Activated T-helper 1 cell treated with anti-CD3 and anti-CD28 coated beads, Interleukin-2, amount 50 U/mL, for 16 hours (primary cell): Measurements from ENCODE around the gene KLHL14.

Source experiments
- DNase-seq, 2 donors: peaks; one replicate each; pipeline ENCODE4 v3.0.0-alpha.2; 2020; ENCODE audit warnings: low read depth in 1 of 2, low spot score in 1 of 2

Gene KLHL14

DNA sequence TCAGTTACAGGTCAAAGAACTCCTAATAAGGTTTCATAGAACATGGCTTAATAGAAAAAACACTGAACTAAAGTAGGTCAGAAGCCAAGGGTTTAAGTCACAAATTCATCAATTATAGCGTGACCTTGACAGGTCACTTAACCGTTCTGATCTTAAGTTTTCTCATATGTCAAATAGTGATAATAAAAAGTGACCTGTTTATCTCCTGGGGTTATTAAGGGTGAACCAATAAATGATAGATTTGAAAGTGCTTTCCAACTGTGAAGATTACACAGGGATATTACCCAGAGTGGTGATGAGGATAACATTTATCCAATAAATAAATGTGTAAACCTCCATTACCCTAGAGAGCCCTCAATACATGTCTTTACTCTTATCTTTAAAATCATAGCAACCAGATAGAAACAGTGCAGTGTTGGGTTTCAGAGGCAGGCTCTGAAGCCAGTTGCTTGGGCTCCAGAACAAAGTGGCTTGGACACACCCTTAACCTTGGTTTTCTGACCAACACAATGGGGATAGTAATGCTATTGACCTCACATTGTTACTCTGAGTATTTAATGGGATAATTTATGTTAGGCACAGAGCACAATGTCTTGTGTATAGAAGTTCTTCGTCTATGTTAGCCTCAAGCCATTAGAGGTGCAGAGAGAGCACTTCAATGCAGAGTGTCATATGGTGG lies 48.6 kb downstream of the KLHL14 start:
- no peak for DNase-seq

DNA sequence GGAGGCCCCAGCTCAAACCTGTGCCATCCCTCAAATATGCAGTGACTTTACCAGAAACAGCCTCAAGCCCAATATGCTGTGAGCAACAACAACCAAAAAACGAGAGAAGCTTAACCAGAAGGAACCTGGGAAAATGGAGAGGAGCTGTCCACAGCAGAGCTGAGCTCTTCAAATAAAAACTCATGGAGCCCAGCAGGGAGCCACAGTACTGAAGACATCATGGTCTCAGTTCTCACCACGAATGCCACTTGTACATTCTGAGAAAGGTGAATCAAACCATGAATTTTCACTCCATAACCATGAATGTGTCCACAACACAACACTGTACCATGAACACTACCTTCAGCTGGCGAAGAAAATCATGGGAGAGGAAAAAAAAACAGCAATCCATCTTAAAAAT lies 50.5 kb downstream of the KLHL14 start:
- no peak for DNase-seq

DNA sequence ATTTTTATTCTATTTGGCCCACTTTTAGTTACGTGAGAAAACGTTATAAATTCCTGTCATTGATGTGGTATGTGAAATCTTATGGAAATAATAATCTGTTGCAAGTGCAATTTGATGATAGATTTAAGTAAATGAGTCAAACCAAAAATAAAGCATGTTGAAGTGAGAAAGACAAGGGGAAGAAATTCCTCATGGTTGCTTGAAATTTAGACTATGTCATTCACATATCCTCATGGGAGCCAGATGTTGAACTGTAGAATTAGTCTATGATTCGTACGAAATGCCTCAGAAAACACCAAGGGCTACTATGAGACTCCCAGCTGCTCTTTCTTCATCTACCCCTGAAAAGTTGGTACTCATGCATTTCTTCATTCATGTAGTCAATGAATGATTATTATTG lies 55.7 kb downstream of the KLHL14 start:
- no peak for DNase-seq

DNA sequence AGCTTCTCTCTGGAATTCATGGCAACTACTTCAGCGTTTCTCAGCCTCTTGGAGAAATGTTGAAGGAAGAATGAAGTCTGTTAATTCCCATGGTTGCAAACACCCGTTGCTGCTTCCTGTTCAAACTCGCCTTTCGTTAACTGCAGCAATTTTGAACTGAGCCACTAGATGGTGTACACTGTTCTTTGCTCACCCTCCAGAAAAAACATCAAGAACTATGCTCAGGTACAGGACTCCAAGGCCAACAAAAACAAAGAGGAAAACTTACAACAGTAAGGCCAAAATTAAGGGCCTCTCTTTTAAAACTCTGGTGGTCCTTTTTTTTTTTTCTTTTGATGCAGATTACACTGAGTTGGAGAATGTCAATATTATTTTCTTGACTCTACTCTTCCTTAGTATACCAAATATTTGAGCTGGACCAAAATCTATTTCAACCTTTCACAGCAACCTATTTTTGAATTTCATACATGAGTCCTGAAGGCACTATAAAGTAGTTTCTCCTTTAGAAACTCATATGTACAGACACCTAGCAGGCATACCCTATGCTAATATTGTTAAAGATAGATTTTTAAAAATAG lies 58.2 kb downstream of the KLHL14 start:
- DNase-seq = no peak

DNA sequence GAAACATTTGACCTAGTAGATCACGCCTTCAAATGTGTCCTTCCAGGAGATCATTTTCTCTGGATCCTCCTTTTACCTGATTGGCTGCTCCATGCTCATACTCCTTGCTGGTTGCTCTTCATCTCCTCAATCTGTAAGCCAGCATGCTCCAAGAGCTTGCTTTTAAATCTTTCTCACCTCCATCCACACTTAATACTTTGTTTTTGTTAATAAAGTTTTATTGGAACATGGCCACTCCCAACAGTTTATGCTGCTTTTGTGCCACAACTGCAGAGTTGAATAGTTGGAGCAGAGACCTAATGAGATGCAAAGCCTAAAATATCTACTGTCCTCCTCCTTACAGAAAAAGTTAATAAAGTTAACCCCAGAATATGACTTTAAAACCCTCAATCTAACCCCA lies 60.0 kb downstream of the KLHL14 start:
- no peak for DNase-seq

DNA sequence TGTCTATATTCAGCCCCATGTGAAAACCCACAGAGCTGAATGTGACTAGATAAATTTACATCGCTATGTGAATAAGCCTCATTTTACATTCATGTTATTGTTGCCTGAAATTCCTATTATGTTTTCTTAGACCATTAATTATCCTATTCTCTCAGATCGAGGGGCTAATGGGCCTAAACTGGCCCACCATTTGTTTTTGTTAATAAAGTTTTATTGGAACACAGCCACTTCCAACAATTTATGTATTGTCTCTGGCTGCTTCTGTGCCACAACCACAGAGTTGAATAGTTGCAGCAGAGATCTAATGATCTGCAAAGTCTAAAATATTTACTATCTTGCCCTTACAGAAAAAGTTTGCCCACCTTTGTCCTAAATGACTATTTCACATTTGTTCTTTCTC lies 61.0 kb downstream of the KLHL14 start:
- DNase-seq = no peak

DNA sequence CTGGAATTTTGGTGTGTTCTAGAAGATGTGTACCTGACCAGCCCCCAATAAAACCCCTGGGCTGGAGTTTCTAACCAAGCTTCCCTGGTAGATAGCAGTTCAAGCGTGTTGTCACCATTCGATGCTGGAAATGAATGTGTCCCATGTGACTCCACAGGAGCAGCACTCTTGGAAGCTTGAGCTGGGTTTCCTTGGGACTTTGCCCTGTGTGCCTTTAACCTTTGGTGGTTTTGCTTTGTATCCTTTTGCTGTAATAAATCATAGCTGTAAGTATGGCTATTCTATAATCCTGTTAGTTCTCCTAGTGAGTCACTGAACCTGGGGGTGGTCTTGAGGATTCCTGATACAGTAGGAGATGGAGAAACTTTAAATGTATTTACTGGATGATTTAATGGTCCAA lies 65.2 kb downstream of the KLHL14 start:
- no peak for DNase-seq

DNA sequence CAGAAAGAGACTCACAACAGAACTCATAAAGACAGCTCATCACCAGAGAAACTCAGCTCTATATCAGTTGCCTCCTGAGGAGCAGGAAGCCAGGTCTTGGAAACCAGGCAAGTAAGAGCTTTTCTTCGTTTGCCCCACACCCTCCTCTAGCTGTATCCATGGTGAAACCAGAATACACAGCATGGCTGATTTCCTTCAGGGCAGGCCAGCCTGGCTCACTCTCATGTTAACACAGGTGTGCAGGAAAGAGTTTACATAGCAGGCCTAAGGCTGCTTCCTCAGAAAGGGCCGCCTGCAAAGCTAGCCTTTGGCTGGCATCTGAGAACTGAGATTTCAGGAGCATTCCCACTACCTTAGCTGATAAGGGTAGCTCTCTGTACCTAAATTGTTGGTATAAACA lies 65.7 kb downstream of the KLHL14 start:
- DNase-seq = no peak

DNA sequence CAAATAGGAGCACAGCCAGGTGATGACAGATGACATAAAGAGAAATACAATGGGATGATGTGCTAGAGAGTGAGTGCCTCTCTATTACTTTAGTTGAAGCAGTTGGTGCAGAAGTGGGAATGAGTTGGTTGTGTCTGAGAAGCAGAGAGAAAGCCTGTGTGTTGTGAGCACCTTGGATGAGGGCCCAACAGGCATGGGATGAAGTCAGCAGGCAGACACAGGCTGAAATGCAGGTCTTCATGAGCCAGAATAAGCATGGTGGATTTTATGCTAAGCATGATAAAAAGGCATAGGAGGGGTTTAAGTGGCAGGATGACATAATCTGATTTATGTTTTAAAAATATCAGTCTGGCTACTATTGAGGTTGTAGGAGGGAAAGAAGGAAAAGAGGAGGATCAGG lies 71.5 kb downstream of the KLHL14 start:
- DNase-seq = no peak

DNA sequence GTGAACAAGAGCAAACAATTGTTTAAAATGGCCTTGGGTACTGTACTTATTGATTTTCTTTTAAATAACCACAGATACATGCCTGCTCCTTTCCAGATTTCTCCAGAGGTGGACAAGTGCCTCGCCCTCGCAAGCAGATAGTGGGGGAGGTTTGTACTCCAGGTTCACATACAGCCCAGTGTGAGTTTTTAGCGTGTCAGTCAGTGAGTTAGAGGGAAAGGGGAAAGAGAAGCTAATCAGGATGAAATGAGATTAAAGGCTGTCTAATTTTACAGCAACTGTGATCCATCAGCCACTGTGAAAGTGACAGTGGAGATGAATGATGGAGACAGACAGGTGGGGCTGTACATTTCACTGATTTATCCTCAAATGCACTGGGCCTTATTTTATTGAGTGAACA lies 74.7 kb downstream of the KLHL14 start:
- DNase-seq = no peak

DNA sequence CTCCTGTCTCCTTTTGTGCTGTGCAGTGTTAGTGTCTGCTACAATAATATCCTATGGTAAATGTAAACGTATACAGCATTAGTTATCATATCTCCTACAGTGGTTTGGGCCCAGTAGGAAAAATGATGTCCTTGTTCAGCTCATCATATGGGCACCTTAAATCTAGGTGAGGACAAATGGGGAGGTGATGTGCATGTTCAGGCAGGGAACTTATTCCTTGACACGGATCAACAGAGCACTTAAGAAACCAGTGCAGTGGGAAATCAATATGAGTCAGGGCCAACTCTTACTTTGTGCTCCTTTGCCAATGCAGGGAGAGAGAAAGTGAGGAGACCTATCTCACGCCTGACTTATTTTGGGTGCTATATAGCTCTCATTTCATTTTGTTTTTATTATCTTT lies 76.4 kb downstream of the KLHL14 start:
- no peak for DNase-seq

DNA sequence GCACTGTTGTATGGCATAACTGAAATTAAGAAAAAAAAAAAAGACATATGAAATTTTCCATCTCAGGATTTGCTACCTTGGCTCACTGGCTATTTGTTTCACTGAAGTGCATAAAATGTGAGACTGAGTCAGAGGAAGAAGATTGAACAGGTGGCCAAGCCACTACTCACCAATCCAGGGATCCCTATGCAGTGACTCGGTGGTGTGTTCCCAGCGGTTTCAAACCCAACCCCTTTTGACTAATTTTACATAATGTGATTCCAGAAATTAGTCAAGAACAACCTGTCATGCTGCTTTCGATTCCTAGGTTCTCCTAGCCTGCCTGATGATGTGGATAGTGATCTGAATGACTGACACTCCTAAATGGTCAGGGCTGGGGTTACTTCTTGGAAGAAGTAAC lies 77.3 kb downstream of the KLHL14 start:
- no peak for DNase-seq

DNA sequence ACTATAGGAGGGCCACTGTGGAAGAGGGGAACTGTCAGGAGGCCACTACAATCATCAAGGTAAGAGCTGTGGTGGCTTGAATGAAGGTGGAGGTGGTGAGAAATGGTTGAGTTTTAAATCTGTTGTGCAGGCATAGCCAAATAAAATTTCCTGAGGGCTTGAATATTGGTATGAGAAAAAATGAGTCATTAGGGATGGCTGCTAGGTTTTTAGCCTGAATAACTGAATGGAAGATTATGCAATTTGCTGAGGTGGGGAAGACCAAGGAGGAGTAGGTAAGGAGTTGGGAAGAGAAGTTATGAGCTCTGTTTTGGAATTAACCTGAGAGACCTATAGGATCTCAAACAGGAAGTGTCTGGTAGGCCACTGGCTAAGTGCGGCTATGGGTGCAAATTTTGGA lies 84.0 kb downstream of the KLHL14 start:
- DNase-seq = no peak

DNA sequence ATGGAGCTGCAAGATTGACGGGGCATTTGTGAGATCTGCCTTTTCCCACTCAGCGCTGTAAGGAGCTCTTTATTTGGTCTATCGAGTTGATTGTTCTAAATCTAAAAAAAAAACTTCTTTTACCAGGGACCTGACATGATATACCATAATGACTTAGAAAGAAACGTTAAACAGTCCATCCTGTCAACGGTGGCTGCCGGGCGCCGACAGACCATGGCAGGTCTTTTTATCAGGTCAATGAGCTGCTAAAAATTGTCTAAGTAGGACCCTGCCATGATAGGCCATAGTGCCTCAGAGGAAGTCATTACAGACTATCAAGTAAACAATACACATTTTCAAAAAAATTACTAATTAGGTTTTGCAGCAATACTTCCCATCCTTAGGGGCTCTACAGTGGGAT lies 87.9 kb downstream of the KLHL14 start:
- no peak for DNase-seq

DNA sequence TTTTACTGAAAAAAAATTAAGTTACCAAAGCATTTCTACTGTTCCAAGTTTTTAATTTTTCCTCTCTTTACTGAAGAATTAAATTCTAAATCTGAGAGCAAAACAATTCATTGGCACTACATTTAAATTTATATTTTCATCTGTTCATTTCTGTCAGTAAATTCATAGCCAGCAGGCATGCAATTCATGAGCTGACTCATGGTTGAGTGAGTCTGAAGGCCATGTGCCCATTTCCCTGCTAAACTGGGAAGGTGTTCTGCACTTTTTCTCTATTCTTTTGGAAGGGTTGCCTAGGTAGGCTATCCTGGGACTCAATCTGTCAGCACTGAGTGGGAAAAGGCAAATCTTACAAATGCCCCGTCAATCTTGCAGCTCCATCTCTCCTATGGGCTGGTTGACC lies 88.7 kb downstream of the KLHL14 start:
- DNase-seq = no peak

DNA sequence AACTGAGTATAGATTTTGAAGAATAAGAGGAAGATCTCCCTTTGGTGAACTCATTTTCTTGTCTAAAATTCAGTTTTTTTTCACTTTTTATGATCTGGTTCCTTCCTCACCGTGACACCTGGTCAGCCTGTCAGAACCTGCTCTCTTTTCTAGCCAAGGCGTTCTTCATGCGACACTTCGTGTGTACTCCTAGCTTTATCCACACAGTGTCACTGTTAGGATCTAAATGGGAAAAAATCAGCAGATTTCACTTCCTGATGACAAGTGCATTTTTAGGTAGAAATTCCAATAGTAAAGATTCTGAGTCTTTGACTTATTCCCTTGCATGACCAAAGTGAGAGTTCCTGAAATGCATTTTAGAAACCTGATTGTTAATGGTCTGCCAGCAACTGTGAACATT lies 89.8 kb downstream of the KLHL14 start:
- DNase-seq = no peak

DNA sequence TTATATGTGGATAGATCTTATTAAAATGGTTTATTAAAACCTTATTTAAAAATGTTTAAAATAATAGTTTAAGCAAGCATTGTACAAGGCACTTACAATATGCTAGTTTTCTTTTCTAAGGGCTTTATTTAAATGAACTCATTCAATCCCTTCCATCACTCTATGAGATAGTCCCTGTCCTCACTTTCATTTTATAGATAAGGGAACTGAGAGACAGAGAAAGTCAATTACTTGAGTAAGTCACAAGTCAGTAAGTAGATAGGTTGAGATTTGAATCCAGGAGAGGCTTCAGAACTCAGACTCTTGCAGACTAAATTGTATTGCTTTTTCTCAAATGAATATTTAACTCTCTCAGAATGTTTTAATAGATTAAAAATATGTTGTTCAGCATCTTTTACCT lies 95.2 kb downstream of the KLHL14 start:
- DNase-seq = no peak

DNA sequence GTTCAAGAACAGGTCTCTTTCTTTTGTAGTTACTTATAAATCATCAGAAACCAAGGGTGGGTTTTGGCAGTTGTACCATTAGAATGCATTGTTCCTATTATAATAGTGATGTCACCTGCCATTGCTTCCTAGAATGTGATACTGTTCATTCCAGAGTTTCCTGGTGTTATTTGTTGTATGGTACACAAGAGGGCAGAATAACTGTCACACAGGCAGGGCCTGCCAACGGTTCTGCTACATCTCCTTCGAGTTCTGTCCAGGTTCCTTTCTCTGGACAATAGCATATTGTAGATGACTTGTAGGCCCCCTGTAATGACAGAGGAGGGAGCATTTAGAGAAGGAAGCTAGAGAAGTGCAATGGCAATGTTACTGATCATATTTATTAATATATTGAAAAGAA lies 98.3 kb downstream of the KLHL14 start:
- no peak for DNase-seq

DNA sequence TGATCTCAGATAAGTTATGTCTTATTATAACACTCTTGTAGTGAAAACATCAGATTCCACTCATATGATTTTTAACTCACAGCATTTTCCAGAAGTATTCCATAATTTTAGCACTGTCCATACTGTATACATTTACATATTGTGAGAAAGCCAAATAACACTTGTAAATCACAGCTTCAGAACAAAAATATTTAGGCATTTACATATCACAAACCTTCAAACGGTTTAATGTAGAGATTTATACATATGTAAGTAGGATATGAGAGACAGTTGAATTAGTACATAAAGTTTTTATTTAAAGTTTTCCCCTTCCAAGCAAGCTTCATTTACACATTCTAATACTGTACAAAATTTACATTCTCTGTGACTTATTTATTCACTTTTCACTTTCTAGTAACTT lies 100.4 kb downstream of the KLHL14 start:
- DNase-seq = no peak

DNA sequence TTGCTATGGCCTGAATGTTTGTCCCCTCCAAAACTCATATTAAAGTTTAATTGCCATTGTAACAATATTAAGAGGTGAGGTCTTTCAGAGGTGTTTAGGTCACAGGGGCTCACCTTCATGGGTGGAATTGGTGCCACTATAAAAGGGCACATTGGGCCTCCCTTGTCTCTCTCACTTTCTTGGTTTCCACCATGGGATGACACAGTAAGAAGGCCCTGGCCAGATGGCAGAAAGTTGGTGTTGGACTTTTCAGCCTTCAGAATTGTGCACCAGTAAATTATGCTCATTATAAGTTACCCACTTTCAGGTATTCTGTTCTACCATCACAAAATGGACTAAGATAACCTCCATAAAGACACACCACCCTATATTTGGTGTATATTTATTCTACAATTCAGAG lies 102.1 kb downstream of the KLHL14 start:
- DNase-seq = no peak

DNA sequence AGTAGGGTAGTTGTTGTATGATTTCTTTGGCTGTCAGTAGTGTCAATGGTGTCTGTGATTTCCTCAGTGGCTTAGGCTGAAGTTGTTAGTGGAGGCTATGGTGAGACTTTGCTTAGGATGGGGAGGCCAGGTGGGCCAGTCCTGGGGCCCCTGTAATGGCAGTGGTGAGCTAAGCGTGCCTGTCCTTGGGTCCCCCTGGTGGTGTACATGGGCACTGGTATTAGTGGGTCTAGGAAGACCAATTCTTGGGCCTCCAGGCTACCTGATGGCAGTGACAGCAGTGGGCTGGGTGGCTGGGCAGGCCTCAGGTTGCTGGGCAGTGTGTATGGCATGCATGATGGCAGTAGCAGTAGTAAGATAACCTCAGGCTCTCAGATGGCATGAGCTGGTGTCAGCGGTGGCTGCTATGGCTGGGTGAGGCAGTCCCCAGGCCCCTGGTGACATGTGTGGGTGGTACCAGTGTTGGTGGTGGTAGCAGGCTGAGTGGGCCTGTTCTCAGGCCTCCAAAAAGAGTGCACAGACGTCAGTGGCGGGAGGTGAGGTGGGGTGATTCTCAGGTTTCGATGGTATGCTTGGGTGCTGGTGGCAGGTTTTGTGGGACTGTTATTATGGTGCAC lies 103.2 kb downstream of the KLHL14 start:
- no peak for DNase-seq

DNA sequence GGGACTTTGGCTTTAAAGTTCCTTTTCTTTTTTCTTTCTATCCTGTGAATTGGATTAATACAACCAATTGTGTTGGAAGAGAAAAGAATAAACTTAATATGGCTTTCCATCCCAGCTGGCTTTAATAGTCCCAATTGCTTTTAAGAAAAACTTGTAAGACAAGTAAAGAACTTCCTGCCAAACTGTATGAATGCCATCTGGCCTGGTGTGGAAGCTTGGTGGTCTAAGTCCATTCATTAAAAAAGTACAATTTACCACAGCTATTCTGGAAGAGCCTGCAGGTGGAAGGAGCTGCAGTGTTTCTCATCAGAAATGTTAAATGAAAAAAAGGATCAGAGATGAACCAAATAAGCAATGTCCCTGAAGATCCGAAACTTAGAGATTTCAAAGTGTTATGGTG lies 103.9 kb downstream of the KLHL14 start:
- DNase-seq = no peak
